ENCODE measurements around the gene PPARA.

DNA sequence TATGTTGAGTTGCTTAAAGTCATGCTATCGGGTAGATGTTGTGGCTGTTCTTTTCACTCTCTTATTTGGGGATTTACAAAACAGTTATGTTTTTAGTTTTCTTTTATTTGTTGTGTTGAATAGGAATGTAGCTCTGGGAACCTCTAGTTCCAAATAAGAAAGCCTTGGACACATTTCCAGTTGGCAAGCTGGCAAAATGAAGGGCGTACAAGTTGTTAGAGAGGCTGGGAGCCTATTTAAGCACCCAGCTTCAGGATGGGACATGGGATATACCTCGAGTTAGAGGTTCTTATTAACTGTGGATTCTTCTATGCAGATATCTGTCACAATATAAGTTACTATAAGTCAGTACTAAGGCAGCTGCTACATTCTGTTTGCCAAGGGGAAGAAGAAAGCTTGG, 22.8 kb downstream of the PPARA start:
- TF ChIP-seq, protein P1, sequence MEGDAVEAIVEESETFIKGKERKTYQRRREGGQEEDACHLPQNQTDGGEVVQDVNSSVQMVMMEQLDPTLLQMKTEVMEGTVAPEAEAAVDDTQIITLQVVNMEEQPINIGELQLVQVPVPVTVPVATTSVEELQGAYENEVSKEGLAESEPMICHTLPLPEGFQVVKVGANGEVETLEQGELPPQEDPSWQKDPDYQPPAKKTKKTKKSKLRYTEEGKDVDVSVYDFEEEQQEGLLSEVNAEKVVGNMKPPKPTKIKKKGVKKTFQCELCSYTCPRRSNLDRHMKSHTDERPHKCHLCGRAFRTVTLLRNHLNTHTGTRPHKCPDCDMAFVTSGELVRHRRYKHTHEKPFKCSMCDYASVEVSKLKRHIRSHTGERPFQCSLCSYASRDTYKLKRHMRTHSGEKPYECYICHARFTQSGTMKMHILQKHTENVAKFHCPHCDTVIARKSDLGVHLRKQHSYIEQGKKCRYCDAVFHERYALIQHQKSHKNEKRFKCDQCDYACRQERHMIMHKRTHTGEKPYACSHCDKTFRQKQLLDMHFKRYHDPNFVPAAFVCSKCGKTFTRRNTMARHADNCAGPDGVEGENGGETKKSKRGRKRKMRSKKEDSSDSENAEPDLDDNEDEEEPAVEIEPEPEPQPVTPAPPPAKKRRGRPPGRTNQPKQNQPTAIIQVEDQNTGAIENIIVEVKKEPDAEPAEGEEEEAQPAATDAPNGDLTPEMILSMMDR (conservative IDR thresholded peaks at IDR 0.05; ENCODE audit: low read depth in 2 of 2), result no peak
- TF ChIP-seq POLR2AphosphoS5 (IDR thresholded peaks at IDR 0.05; ENCODE audit: low read depth), result no peak
- TF ChIP-seq, protein P2, sequence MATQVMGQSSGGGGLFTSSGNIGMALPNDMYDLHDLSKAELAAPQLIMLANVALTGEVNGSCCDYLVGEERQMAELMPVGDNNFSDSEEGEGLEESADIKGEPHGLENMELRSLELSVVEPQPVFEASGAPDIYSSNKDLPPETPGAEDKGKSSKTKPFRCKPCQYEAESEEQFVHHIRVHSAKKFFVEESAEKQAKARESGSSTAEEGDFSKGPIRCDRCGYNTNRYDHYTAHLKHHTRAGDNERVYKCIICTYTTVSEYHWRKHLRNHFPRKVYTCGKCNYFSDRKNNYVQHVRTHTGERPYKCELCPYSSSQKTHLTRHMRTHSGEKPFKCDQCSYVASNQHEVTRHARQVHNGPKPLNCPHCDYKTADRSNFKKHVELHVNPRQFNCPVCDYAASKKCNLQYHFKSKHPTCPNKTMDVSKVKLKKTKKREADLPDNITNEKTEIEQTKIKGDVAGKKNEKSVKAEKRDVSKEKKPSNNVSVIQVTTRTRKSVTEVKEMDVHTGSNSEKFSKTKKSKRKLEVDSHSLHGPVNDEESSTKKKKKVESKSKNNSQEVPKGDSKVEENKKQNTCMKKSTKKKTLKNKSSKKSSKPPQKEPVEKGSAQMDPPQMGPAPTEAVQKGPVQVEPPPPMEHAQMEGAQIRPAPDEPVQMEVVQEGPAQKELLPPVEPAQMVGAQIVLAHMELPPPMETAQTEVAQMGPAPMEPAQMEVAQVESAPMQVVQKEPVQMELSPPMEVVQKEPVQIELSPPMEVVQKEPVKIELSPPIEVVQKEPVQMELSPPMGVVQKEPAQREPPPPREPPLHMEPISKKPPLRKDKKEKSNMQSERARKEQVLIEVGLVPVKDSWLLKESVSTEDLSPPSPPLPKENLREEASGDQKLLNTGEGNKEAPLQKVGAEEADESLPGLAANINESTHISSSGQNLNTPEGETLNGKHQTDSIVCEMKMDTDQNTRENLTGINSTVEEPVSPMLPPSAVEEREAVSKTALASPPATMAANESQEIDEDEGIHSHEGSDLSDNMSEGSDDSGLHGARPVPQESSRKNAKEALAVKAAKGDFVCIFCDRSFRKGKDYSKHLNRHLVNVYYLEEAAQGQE (IDR thresholded peaks at IDR 0.05; ENCODE audit: unreplicated experiment), result no peak

Measured in GM23338 (cell line).